GDM1 (cell line): Measurements from ENCODE around the gene ACOT4.
A peak's percentile ranks its signal among the peaks of the same experiment; 100 is the strongest.
"Not testable (repeated sequence)": the region's sequence is repeated elsewhere in the genome, so short reads cannot be mapped to it uniquely, and the experiment has no call there.

Experiments used
- DNase-seq: peaks from one replicate; lab custom pipeline; 2025; lab: John Stamatoyannopoulos, UW

The ACOT4 gene

DNA sequence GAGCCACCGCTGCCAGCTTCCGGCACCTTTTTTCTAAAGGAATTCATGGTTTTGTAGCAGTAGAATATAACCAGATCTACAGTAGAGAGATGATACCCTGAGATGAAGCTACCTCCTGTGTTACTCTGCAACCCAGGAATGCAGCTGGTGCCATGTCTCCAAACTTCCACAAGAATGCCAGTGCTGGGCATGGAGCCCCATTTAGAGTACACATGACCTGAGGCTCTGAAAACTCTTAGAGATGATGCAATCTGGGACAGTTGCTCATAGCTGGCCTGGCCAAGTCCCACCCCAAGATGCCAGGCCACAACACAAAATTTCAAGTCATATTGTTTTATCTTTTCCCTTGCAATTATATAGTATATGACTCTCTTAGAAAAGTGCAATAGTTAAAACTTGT lies 14.5 kb upstream of the ACOT4 start:
- not testable (repeated sequence) for DNase-seq

GRCh38 chr14:73582102-73582979 lies 9.3 kb upstream of the ACOT4 start:
- DNase-seq = not testable (repeated sequence)

DNA sequence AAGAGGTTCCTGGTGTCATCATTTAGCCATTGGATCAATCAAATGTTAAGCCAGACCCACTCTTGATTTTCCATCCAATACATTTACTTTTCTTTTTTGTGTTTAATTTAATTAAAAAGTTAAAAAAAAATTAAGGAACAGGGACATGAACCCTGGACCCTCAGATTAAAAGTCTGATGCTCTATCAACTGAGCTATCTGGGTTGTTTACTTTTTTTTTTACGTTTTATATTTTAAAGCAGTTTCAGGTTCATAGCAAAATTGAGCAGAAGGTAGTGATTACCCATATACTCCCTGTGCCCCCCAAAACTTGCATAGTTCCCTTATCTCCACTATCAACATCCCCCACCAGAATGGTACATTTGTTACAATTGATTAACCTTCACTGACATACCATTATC lies 3.0 kb upstream of the ACOT4 start:
- DNase-seq = no peak

- no peak for DNase-seq
Observed at GRCh38 chr14:73589116-73589515, 2.6 kb upstream of the ACOT4 start.

DNA sequence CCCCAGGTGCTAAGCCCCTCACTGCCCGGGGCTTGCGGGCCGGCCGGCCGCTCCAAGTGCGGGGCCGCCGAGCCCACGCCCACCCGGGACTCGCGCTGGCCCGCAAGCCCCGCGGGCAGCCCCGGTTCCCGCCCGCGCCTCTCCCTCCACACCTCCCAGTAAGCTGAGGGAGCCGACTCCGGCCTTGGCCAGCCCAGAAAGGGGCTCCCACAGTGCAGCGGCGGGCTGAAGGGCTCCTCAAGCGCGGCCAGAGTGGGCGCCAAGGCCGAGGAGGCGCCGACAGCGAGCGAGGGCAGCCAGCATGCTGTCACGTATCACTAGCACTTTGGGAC lies 1.0 kb upstream of the ACOT4 start:
- not testable (repeated sequence) for DNase-seq

DNA sequence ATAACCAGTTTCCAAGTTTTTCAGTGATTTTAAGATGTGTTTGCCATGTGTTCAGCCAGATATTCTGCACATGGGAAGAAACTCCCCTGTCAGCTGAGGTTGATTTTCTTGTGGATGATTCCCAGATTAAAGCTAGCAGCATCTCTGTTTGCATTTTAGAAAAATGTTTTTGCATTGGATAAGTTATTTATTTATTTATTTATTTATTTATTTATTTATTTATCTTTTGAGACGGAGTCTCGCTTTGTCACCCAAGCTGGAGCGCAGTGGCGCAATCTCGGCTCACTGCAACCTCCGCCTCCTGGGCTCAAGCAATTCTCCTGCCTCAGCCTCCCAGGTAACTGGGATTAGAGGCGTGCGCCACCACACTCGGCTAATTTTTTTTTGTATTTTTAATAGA lies 2.8 kb downstream of the ACOT4 start:
- no peak for DNase-seq

DNA sequence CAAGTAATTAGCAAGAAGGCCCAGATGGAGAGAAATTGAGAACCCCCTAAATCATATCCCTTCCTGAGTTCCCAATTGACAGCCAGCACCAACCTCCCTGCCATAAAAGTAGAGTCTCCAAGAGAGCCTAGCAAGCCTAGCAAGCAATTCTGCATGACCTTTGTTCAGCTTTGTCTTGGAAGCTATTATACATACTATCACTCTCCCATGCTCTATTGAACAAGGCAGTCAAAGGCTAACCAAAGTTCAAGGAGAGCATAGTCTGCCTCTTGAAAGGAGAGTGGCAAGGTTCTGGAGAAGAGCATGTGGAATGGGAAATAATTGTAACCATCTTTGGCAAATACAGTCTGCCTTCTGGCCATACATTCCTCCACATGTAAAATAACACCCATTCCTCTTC lies 7.8 kb downstream of the ACOT4 start:
- no peak for DNase-seq

DNA sequence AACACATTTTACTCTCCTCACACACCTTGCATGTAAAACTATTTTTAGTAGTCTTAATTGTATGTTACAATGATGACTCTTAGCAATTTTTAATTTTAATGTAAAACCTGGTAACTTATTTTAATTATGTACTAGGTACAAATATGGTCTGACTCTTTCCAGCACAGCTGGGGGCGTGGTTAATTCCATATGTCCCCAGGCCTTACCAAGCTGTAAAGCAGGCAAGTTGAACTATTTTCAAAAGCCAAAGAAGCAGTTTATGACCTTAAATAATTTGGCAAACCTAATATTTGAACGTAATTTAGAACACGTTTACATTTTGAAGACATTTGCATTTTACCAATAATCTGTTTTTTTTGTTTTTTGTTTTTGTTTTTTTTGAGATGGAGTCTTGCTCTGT lies 11.3 kb downstream of the ACOT4 start:
- DNase-seq = no peak

DNA sequence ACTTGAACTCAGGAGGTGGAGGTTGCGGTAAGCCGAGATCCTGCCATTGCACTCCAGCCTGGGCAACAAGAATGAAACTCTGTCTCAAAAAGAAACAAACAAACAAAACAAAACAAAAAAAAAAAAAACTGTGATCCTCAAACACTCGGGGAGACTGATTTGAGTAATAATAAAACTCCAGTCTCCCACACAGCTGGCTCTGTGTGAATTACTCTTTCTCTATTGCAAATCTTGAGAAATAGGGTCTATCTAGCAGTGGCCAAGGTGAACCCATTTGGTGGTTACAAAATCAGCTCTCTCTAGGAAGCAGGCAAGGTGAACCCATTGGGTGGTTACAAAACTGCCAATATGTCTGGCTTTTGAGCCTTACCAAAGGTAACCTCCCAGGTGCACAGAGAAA lies 14.6 kb downstream of the ACOT4 start:
- DNase-seq = no peak

DNA sequence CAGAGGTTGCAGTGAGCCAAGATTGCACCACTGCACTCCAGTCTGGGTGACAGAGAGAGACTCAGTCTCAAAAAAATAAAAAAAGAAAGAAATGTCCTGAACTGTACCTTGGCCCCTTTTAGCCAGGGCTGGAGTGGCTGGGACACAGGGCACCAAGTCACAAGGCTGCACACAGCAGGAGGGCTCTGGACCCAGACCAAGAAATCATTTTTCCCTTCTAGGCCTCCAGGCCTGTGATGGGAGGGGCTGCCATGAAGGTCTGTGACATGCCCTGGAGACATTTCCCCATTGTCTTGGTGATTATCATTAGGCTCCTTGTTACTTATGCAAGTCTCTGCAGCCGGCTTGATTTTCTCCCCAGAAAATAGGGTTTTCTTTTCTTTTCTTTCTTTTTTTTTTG lies 15.6 kb downstream of the ACOT4 start:
- no peak for DNase-seq

GRCh38 chr14:73610687-73611086 lies 19.0 kb downstream of the ACOT4 start:
- no peak for DNase-seq

- peak; percentile 67 for DNase-seq
Observed at GRCh38 chr14:73612339-73613045, 20.8 kb downstream of the ACOT4 start, which contains the start of gene ACOT6. ACOT6 (plus strand) TSS chr14:73612517; CDS start chr14:73612572, 55 bp downstream.

DNA sequence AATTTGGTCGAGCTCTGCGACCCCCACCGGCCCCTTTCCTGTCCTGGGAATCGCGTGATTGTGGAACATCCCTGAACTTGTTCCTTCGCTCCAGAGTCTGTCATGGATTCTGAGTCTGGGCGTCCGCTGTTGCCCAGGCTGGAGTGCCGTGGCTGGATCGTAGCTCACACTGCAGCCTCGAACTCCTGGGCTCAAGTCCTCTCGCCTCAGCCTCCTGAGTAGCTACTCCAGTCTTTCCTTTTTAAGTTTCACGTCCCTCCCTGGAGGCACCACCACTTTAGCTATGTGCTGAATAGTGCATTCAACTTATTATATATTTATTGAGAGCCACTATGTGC lies 21.3 kb downstream of the ACOT4 start:
- DNase-seq = no peak

GRCh38 chr14:73613419-73613963 lies 21.8 kb downstream of the ACOT4 start:
- DNase-seq = no peak

GRCh38 chr14:73616831-73617230 lies 25.2 kb downstream of the ACOT4 start:
- no peak for DNase-seq

DNA sequence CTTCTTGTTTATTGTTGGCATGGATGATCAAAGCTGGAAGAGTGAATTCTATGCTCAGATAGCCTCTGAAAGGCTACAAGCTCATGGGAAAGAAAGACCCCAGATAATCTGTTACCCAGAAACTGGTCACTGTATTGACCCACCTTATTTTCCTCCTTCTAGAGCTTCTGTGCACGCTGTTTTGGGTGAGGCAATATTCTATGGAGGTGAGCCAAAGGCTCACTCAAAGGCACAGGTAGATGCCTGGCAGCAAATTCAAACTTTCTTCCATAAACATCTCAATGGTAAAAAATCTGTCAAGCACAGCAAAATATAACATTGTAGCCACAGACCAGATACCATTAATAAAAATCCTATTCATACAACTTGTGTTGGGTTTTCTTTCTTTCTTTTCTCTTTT lies 27.9 kb downstream of the ACOT4 start:
- no peak for DNase-seq

DNA sequence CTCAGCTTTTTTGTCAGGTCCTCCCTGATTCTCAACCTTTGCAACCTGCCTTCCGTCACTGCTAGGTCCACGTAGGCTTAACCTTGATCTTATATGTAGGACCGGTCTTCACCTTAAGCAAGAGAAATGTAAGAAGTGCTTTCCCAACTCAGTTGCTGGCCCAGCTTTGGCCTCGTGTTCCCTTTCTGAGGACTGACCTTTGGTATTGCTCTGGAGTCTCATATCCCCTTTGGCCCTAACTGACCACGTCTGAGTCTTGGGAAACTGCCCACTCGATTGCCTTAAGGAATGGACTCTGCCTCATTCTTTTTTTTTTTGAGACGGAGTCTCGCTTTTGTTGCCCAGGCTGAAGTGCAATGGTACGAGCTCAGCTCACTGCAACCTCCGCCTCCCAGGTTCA lies 28.6 kb downstream of the ACOT4 start:
- DNase-seq = no peak

GRCh38 chr14:73623504-73624054 lies 31.9 kb downstream of the ACOT4 start:
- DNase-seq = no peak

DNA sequence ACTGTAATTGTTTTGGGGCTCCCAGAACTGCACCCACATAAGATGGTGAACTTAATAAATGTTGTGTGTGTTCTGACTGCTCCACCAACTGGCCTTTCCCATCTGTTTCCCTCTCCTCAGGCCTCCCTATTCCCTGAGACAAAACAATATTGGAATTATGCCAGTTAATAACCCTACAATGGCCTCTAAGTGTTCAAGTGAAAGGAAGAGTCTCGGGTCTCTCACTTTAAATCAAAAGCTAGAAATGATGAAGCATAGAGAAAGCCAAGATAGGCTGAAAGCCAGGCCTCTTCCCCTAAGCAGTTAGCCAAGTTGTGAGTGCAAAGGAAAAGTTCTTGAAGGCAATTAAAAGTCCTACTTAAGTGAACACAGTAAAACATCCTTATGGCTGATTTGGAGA lies 34.0 kb downstream of the ACOT4 start:
- DNase-seq = no peak

- DNase-seq = no peak
Observed at GRCh38 chr14:73627151-73627558, 35.5 kb downstream of the ACOT4 start.

DNA sequence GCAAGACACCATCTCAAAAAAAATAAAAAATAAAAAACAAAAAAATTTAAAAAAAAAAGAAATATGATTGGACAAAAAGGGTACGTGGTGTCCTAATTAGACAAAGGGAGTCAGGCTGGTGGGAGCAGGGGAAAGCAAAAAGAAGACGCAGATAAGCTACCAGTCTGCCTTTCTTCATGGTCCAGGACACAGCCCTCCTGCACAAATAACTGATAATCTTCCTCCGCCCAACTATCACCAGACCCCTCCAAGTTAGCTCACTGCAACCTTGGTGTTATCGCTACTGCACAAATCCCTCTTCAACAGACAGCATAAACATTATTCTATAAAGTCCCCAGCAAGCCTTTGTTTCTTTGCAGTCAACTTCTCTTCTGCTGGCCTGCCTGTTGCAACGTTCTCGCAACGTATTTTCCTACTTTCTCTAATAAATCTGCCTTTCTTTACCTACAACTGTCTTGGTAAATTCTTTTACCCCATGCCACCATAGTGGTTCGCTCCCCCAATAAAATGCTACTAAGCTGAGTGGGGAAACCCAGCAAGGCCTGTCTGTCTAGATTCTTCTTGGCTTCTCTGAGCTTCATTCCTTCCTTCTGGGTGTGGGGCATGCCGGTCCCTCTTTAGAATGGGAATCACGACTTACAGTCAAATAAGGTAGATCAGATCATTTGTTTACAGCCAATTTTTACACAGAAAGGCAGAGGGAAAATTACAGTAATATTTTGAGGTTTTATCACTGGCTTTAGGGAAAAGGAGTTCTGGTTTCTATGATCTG lies 38.5 kb downstream of the ACOT4 start:
- no peak for DNase-seq
